ENCODE data around the gene GOLGA6D. TPM values are rescaled to one million over a fixed set of nuclear protein-coding genes. Genes with fewer than 3 reads are reported as not detected.
"Not testable (repeated sequence)": the region's sequence is repeated elsewhere in the genome, so short reads cannot be mapped to it uniquely, and the experiment has no call there.

Gene GOLGA6D
- total RNA-seq, 1 experiment from 2014 or later: not detected

- Histone ChIP-seq H3K27me3 (ENCODE audit: low read length) (no peaks in the 10 kb centered on the region), H2AFZ (ENCODE audit: low read length) (no peak overlapping the region), H3K9me2 (replicated peaks; ENCODE audit: low read length) (no peaks in the 10 kb centered on the region), H3K79me2 (ENCODE audit: low read length) (no peaks in the 10 kb centered on the region), H3K36me3 (ENCODE audit: low read depth, low read length) (no peaks in the 10 kb centered on the region), H3K9me3 (ENCODE audit: low read length) (no peaks in the 10 kb centered on the region), H4K20me1 (ENCODE audit: low read length) (no peaks in the 10 kb centered on the region), H3K4me3 (ENCODE audit: low read length) (no peak overlapping the region), H3K4me2 (ENCODE audit: low read length) (no peak overlapping the region), H3K27ac (ENCODE audit: low read length) (no peak overlapping the region), H3K4me1 (ENCODE audit: insufficient read depth, low read length) (no peaks in the 10 kb centered on the region), H3F3A (ENCODE audit: low read length, unreplicated experiment) (no peaks in the 10 kb centered on the region), H3K9ac (ENCODE audit: low read length) (no peak overlapping the region)
- ChIA-PET POLR2A (ENCODE audit: unreplicated experiment) (no interaction called here), CTCF (no interaction called here)
- no peak for TF ChIP-seq CTCF (conservative IDR thresholded peaks at IDR 0.05; ENCODE audit: low read depth, low read length)
- TF ChIP-seq EZH2 (IDR thresholded peaks at IDR 0.05; ENCODE audit: low read length, unreplicated experiment): no peak
- no peak for TF ChIP-seq EZH2phosphoT487 (IDR thresholded peaks at IDR 0.05; ENCODE audit: borderline replicate concordance, low read length)
- intact Hi-C loops (cut with micrococcal nuclease): no loop called here
- ATAC-seq: no peak
- no TSS peak for BruUV-seq (replicated peaks)
- DNase-seq: no peak
Measured at GRCh38 chr15:75237316-75237982, 45.2 kb upstream of the GOLGA6D start.

DNA sequence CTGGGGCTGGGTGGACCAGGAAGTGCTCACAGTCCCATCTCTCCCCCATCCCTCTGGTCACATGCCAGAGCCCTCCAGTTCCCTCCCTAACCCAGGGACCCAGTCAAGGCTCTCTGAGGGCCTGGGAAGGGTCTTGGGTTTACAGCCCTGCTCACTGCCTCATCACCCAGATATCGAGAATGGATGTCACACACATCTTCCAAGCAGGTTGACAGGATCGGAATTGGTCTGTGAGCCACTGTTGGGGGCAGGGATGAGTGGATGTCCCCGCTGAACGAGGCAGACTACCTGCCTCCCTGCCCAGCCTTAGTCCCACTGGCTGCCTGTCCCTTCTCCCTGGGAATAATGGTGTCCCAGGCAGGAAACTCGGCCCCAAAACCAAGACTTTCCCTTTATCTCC is 44.5 kb upstream of the GOLGA6D start:
- H3K4me1 ChIP-seq (ENCODE audit: insufficient read depth, low read length): no peaks in the 10 kb centered on the region
- no peak overlapping the region for H3K4me2 ChIP-seq (ENCODE audit: low read length)
- intact Hi-C loops (cut with micrococcal nuclease): no loop called here
- no peaks in the 10 kb centered on the region for H3K27me3 ChIP-seq (ENCODE audit: low read length)
- H3K9ac ChIP-seq (ENCODE audit: low read length): no peak overlapping the region
- no peak overlapping the region for H3K27ac ChIP-seq (ENCODE audit: low read length)
- no peaks in the 10 kb centered on the region for H3F3A ChIP-seq (ENCODE audit: low read length, unreplicated experiment)
- H3K4me3 ChIP-seq (ENCODE audit: low read length): no peak overlapping the region
- TF ChIP-seq CTCF (conservative IDR thresholded peaks at IDR 0.05; ENCODE audit: low read depth, low read length): no peak
- no peak for TF ChIP-seq EZH2 (IDR thresholded peaks at IDR 0.05; ENCODE audit: low read length, unreplicated experiment)
- TF ChIP-seq EZH2phosphoT487 (IDR thresholded peaks at IDR 0.05; ENCODE audit: borderline replicate concordance, low read length): no peak
- no peaks in the 10 kb centered on the region for H3K36me3 ChIP-seq (ENCODE audit: low read depth, low read length)
- ChIA-PET POLR2A (ENCODE audit: unreplicated experiment) (no interaction called here), CTCF (no interaction called here)
- no TSS peak for BruUV-seq (replicated peaks)
- no peaks in the 10 kb centered on the region for H3K9me2 ChIP-seq (replicated peaks; ENCODE audit: low read length)
- H4K20me1 ChIP-seq (ENCODE audit: low read length): no peaks in the 10 kb centered on the region
- no peaks in the 10 kb centered on the region for H3K79me2 ChIP-seq (ENCODE audit: low read length)
- no peak overlapping the region for H2AFZ ChIP-seq (ENCODE audit: low read length)
- H3K9me3 ChIP-seq (ENCODE audit: low read length): no peaks in the 10 kb centered on the region
- DNase-seq (no peak), ATAC-seq (no peak)

DNA sequence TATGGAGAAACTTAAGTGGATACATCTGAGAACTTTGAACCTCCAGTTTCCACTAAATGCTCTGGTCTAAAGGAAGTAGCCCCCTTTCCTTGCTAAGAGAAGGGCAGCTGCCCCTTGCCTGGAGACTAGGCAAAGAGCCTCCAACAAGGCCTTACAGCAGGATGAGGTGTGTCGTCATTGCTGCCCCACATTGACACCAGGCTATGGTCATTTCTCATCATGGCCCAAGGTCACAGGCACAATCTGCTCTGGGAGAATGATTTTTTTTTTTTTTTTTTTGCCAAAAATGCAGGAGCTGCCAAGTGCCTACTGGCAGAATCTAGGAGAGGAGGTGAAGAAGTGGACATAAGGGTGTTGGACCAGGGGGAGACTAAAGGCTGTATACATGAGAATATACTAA is 36.9 kb upstream of the GOLGA6D start:
- H3K79me2 ChIP-seq (ENCODE audit: low read length); H3K9me3 ChIP-seq (ENCODE audit: low read length); H4K20me1 ChIP-seq (ENCODE audit: low read length); H3K36me3 ChIP-seq (ENCODE audit: low read depth, low read length); POLR2A ChIA-PET (ENCODE audit: unreplicated experiment); H2AFZ ChIP-seq (ENCODE audit: low read length); H3K9me2 ChIP-seq (replicated peaks; ENCODE audit: low read length); CTCF ChIA-PET; DNase-seq; H3K4me2 ChIP-seq (ENCODE audit: low read length); H3K4me1 ChIP-seq (ENCODE audit: insufficient read depth, low read length); H3K9ac ChIP-seq (ENCODE audit: low read length); H3K4me3 ChIP-seq (ENCODE audit: low read length); H3K27ac ChIP-seq (ENCODE audit: low read length); intact Hi-C loops (cut with micrococcal nuclease); ATAC-seq; H3F3A ChIP-seq (ENCODE audit: low read length, unreplicated experiment); BruUV-seq (replicated peaks): not testable (repeated sequence)
- H3K27me3 ChIP-seq (ENCODE audit: low read length): peaks cover 10% of the 10 kb centered on the region; the same call in 1 of the 2 replicates

- H3F3A ChIP-seq (ENCODE audit: low read length, unreplicated experiment); H3K4me1 ChIP-seq (ENCODE audit: insufficient read depth, low read length); BruUV-seq (replicated peaks); H3K27ac ChIP-seq (ENCODE audit: low read length); H3K9me2 ChIP-seq (replicated peaks; ENCODE audit: low read length); H3K4me2 ChIP-seq (ENCODE audit: low read length); ATAC-seq; H2AFZ ChIP-seq (ENCODE audit: low read length); CTCF ChIA-PET; H3K9me3 ChIP-seq (ENCODE audit: low read length); H3K4me3 ChIP-seq (ENCODE audit: low read length); H3K9ac ChIP-seq (ENCODE audit: low read length); DNase-seq; H3K36me3 ChIP-seq (ENCODE audit: low read depth, low read length); POLR2A ChIA-PET (ENCODE audit: unreplicated experiment); H3K79me2 ChIP-seq (ENCODE audit: low read length); intact Hi-C loops (cut with micrococcal nuclease); H4K20me1 ChIP-seq (ENCODE audit: low read length): not testable (repeated sequence)
- peaks cover 10% of the 10 kb centered on the region; the same call in 1 of the 2 replicates for H3K27me3 ChIP-seq (ENCODE audit: low read length)
Measured at GRCh38 chr15:75248991-75249390, 33.6 kb upstream of the GOLGA6D start.

Data from PC-3 (cell line).